ENCODE data around the gene LDHD.

The LDHD gene

GRCh38 chr16:75114179-75114945 lies 2.2 kb downstream of the LDHD start:
- no peak for DNase-seq (ENCODE audit: low read depth)

DNA sequence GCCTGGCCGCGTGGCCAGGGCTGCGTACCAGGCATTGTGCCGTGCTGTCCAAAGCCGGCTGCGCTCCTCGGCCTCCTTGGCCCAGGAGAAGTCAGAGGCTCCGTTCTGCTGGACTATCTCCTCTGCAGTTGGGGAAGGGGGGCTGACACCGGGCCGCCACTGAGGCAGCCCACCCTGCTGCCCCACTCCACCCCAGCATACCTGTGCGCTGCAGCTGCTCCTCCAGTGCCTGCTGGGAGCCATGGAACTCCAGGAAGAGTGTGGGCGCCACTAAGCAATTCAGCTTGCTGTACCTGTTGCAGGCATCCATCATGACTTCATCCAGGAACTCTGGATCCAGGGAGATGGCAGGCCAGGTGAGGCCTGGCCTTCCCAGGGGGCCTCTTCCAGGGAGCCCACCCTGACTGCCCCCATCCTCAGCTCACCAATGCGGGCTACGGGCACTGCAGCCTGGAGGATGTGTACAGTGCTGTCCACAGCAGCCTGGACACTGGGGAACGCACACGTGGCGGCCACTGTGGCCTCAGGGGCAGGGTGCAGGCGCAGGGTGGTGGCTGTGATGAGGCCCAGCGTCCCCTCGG lies 2.9 kb downstream of the LDHD start:
- DNase-seq (ENCODE audit: low read depth), result no peak

- DNase-seq (ENCODE audit: low read depth), result no peak
Measured at GRCh38 chr16:75112734-75113491, 3.7 kb downstream of the LDHD start.

- DNase-seq (ENCODE audit: low read depth), result no peak
Measured at GRCh38 chr16:75111961-75112733, 4.4 kb downstream of the LDHD start.

- no peak for DNase-seq (ENCODE audit: low read depth)
Measured at GRCh38 chr16:75111514-75111940, 5.1 kb downstream of the LDHD start.

GRCh38 chr16:75110637-75111513 lies 5.7 kb downstream of the LDHD start:
- peak; percentile 60 for DNase-seq (ENCODE audit: low read depth)

- no peak for DNase-seq (ENCODE audit: low read depth)
Measured at GRCh38 chr16:75109732-75110243, 6.8 kb downstream of the LDHD start.

- peak; percentile 80 for DNase-seq (ENCODE audit: low read depth)
Measured at GRCh38 chr16:75108792-75109731, 7.5 kb downstream of the LDHD start.

- DNase-seq (ENCODE audit: low read depth), result no peak
Measured at GRCh38 chr16:75107505-75107904, 9.1 kb downstream of the LDHD start.

DNA sequence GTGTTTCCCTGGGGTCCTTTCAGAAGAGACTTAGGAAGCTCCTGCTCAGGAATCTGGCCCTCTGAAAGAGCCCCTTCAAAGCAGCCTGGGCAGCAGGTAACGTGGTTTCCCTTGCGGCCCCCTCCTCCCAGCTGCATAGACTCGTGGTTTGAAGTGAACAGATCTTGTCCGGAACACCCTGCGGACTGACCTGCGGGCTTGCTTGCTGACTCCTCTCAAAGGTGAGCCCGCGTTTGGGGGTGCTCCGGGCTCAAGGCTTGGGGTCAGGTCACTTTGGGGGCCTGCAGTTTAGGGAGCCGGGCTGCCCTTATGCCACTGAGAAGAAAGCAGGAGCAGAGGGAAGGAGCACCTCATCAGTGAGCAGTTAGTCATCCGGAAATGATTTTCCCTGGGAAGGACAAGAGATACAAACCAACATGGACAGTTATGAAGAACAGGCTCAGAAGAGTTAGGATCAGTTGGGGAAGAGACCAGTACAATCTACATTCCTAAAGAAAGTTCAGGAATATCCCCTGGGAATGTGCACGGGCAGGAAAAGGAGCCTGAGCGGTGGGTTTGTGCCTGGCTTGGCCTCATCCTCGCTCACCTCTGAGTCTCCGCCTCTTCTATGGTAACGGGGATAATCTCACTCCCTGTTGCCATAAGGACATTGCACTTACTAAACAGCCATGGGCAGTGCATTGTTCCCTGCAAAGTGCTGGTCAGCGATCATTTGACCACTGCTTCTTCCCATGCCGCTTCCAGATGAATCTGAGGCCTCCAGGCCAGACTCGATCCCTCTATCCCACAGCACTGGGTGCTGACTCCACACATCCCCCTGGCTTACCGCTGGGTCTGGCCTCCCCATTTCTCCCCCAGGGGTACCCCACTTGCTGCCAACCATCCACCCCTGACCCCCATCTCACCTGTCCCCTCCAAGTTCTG lies 10.0 kb downstream of the LDHD start:
- no peak for DNase-seq (ENCODE audit: low read depth)

GRCh38 chr16:75105306-75106061 lies 11.1 kb downstream of the LDHD start:
- DNase-seq (ENCODE audit: low read depth), result no peak

DNA sequence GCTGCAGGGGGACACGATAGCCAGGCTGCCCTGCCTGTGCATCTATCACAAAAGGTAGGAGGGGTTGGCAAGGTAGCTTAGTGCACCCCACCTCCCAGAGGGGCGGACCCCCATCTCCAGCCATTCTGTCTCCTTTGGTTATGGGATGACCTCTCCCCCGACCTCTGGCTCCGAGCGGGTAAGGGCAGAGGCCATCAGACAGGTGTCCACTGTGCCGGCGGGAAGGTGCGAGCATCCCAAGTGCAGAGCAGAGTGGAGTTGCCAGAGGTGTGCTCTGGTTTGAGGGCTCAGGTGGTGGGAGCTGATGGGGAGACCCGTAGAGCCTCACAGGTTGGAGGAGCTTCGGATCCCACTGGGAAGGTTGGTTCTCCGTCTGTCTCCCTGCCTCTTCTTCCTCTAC lies 11.7 kb downstream of the LDHD start:
- no peak for DNase-seq (ENCODE audit: low read depth)

DNA sequence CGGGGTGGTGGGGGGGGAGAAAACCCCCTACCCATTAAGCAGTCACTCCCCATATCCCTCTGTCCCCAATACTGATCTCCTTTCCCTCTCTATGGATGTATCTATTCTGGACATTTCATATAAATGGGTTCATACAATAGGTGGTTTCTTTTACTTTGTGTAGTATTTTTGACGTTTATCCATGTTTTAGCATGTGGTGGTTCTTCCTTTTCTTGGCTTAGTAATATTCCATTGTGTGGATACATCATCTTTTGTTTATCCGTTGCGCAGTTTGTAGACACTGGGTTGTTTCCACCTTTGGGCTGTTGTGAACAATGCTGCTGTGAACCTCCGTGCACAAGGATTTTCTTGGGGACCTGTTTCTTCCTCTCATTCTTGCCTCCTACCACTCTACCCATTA lies 12.6 kb downstream of the LDHD start:
- DNase-seq (ENCODE audit: low read depth), result no peak

- DNase-seq (ENCODE audit: low read depth), result no peak
Measured at GRCh38 chr16:75102595-75102994, 14.0 kb downstream of the LDHD start.

GRCh38 chr16:75101635-75102034 lies 14.9 kb downstream of the LDHD start:
- no peak for DNase-seq (ENCODE audit: low read depth)

GRCh38 chr16:75100603-75100990 lies 16.0 kb downstream of the LDHD start:
- DNase-seq (ENCODE audit: low read depth), result no peak

- DNase-seq (ENCODE audit: low read depth), result peak; percentile 23
Measured at GRCh38 chr16:75099738-75100602, 16.6 kb downstream of the LDHD start.
